Measurements from ENCODE around the gene TRABD2B.

DNA sequence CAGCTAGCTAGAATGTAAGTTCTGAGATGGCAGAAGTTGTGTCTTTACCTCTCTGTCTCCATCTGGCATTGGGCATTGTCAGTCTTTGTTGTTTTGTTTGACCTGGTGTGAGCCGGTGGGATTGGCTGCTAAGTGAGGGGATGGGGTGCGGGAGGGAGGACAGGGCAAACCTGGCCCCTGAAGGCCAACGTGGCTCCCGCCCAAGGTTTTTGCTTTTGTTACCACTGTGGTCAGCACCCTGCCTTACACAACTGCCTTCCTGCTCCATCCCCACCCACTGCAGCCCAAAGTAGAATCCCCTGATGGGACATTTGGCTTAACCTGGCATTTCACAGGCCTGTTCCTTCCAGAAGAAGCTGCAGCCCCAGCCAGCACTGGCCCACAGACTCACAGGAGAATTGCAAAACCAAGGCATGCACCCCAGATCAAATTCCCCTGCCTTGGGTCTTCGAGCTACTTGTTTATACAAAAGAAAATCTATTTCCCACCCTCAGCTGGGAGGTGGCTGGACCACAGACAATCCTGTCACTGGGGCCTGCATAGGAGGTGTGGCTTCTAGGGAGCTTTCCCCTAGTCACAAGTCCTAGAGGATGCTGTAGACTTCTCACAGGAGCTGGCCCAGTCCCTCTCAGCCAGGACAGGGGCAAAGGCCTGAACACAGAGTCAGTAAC, 147.5 kb downstream of the TRABD2B start:
- no peak for TF ChIP-seq POLR2A (IDR thresholded peaks at IDR 0.05)
- TF ChIP-seq, protein P1, sequence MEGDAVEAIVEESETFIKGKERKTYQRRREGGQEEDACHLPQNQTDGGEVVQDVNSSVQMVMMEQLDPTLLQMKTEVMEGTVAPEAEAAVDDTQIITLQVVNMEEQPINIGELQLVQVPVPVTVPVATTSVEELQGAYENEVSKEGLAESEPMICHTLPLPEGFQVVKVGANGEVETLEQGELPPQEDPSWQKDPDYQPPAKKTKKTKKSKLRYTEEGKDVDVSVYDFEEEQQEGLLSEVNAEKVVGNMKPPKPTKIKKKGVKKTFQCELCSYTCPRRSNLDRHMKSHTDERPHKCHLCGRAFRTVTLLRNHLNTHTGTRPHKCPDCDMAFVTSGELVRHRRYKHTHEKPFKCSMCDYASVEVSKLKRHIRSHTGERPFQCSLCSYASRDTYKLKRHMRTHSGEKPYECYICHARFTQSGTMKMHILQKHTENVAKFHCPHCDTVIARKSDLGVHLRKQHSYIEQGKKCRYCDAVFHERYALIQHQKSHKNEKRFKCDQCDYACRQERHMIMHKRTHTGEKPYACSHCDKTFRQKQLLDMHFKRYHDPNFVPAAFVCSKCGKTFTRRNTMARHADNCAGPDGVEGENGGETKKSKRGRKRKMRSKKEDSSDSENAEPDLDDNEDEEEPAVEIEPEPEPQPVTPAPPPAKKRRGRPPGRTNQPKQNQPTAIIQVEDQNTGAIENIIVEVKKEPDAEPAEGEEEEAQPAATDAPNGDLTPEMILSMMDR (IDR thresholded peaks at IDR 0.05) = no peak
